IMR-90 (cell line): ENCODE results near the gene CXADR. TPM values are rescaled to one million over a fixed set of nuclear protein-coding genes. Genes with fewer than 3 reads are reported as not detected.

Source experiments
- ATAC-seq: fragments of 200-7000 bp; cut with Tn5 transposase; 2 replicates; pipeline ENCODE4 v1.9.1; 2020; ENCODE audit warnings: low read depth, mild to moderate bottlenecking, moderate library complexity
- BruUV-seq: library from RNA; stranded (reverse); fragments of 400-500 nt; replicated peaks from 2 replicates; lab custom pipeline; 2021; lab: Mats Ljungman, UMichigan
- CTCF ChIA-PET: fragments of 300-600 bp; formaldehyde crosslinking; extraction: SDS; loops from one replicate; lab custom pipeline; 2021; ENCODE audit warnings: antibody characterized with exemption; lab: Yijun Ruan, JAX
- POLR2A ChIA-PET: fragments of 300-600 bp; sonication (Branson Sonifier 250); formaldehyde crosslinking; loops from one replicate; lab custom pipeline; 2022; ENCODE audit warnings: antibody characterized with exemption; ENCODE audit not compliant: unreplicated experiment; lab: Charles Lee
- DNase-seq: peaks from one replicate; pipeline ENCODE4 v3.0.0; 2013
- H2AFZ ChIP-seq: replicated peaks from 2 replicates; pipeline ENCODE3; 2013; ENCODE audit warnings: low read length, mild to moderate bottlenecking; ENCODE audit not compliant: poor library complexity
- H2AK5ac ChIP-seq: 2 replicates; pipeline ENCODE4 v1.6.1; 2013; ENCODE audit warnings: low read depth, low read length, inconsistent platforms
- H2AK9ac ChIP-seq: replicated peaks from 2 replicates; pipeline ENCODE3; 2013; ENCODE audit warnings: mild to moderate bottlenecking, low read depth, low read length, moderate library complexity; ENCODE audit not compliant: poor library complexity
- H2BK120ac ChIP-seq: 2 replicates; pipeline ENCODE4 v1.6.1; 2013; ENCODE audit warnings: low read depth, low read length, inconsistent platforms
- H2BK15ac ChIP-seq: 3 replicates; pipeline ENCODE4 v1.6.1; 2013; ENCODE audit warnings: low read depth, low read length, inconsistent platforms
- H2BK20ac ChIP-seq: 2 replicates; pipeline ENCODE4 v1.6.1; 2013; ENCODE audit warnings: low read depth, mild to moderate bottlenecking, inconsistent platforms, low read length, moderate library complexity
- H2BK5ac ChIP-seq: 2 replicates; pipeline ENCODE4 v1.6.1; 2013; ENCODE audit warnings: mild to moderate bottlenecking, low read depth, low read length, inconsistent platforms; ENCODE audit not compliant: poor library complexity, severe bottlenecking
- H3K14ac ChIP-seq: replicated peaks from 2 replicates; pipeline ENCODE4 v1.6.1; 2013; ENCODE audit warnings: low read depth, low read length, inconsistent platforms
- H3K18ac ChIP-seq: 2 replicates; pipeline ENCODE4 v1.6.1; 2013; ENCODE audit warnings: low read depth, low read length, control low read depth
- H3K23ac ChIP-seq: 2 replicates; pipeline ENCODE4 v1.6.1; 2013; ENCODE audit warnings: low read depth, low read length, inconsistent platforms
- H3K27ac ChIP-seq: 2 replicates; pipeline ENCODE4 v1.5.1; 2013; ENCODE audit warnings: mild to moderate bottlenecking, control low read depth, low read length; ENCODE audit not compliant: insufficient read depth
- H3K27me3 ChIP-seq: 2 replicates; pipeline ENCODE4 v1.6.1; 2013; ENCODE audit warnings: low read length; ENCODE audit not compliant: control insufficient read depth, insufficient read depth
- H3K36me3 ChIP-seq: 2 replicates; pipeline ENCODE4 v1.6.1; 2013; ENCODE audit warnings: low read length, mixed read lengths; ENCODE audit not compliant: control insufficient read depth, insufficient read depth
- H3K4ac ChIP-seq: 2 replicates; pipeline ENCODE4 v1.6.1; 2013; ENCODE audit warnings: low read depth, low read length, inconsistent platforms
- H3K4me1 ChIP-seq: 2 replicates; pipeline ENCODE4 v1.6.1; 2013; ENCODE audit warnings: low read length, mixed read lengths; ENCODE audit not compliant: control insufficient read depth, insufficient read depth
- H3K4me2 ChIP-seq: 2 replicates; pipeline ENCODE4 v1.6.1; 2013; ENCODE audit warnings: low read depth, mild to moderate bottlenecking, control low read depth, low read length, moderate library complexity
- H3K4me3 ChIP-seq: 2 replicates; pipeline ENCODE4 v1.5.1; 2013; ENCODE audit warnings: low read depth, mild to moderate bottlenecking, control low read depth, low read length, moderate library complexity; ENCODE audit not compliant: insufficient read depth
- H3K56ac ChIP-seq: 2 replicates; pipeline ENCODE4 v1.6.1; 2013; ENCODE audit warnings: low read length, inconsistent platforms; ENCODE audit not compliant: insufficient read depth; ENCODE audit errors: extremely low read depth
- H3K79me1 ChIP-seq, 2 experiments: 2 replicates each; pipeline ENCODE4 v1.6.1; 2013; ENCODE audit warnings: low read length in 2 of 2, inconsistent platforms in 1 of 2, low read depth in 1 of 2
- H3K9ac ChIP-seq: 2 replicates; pipeline ENCODE4 v1.6.1; 2013; ENCODE audit warnings: low read depth, low read length, control low read depth
- H3K9me1 ChIP-seq: 2 replicates; pipeline ENCODE4 v1.6.1; 2013; ENCODE audit warnings: low read length, inconsistent platforms; ENCODE audit not compliant: insufficient read depth
- H3K9me3 ChIP-seq: 2 replicates; pipeline ENCODE4 v1.6.1; 2013; ENCODE audit warnings: low read length; ENCODE audit not compliant: control insufficient read depth, insufficient read depth
- H4K20me1 ChIP-seq: 2 replicates; pipeline ENCODE4 v1.6.1; 2013; ENCODE audit warnings: low read length, inconsistent platforms; ENCODE audit not compliant: insufficient read depth
- H4K5ac ChIP-seq: 2 replicates; pipeline ENCODE4 v1.6.1; 2013; ENCODE audit warnings: mild to moderate bottlenecking, low read depth, low read length, control low read depth
- H4K8ac ChIP-seq, 2 experiments: 2 replicates each; pipeline ENCODE4 v1.6.1; 2013; ENCODE audit warnings: low read depth in 2 of 2, low read length in 2 of 2, control low read depth in 1 of 2, inconsistent platforms in 1 of 2
- H4K91ac ChIP-seq: 2 replicates; pipeline ENCODE4 v1.6.1; 2013; ENCODE audit warnings: low read depth, low read length, inconsistent platforms; ENCODE audit not compliant: insufficient read depth
- MAFK ChIP-seq: IDR thresholded peaks from 2 replicates; pipeline ENCODE4 v1.6.1; 2012; ENCODE audit warnings: low read depth, low read length, improper control_type of control experiment
- WGBS, 2 experiments: methylation state at CpG; one replicate each; pipeline versions ENCODE4 v1.1.5 to v1.1.7; 2013; ENCODE audit warnings: missing lambda C conversion rate in 2 of 2; ENCODE audit not compliant: insufficient read length in 1 of 2; ENCODE audit errors: extremely low coverage in 2 of 2; 5-methylcytosine and 5-hydroxymethylcytosine counted together
- dilution Hi-C: fragments of 300-500 bp; cut with HindIII; formaldehyde crosslinking; loops from one replicate; pipeline ENCODE4 v1.14.3; 2018; ENCODE audit warnings: low sequenced_read_pairs; ENCODE audit not compliant: unreplicated experiment
- in situ Hi-C: fragments of 300-500 bp; cut with MboI; formaldehyde crosslinking; loops from 3 replicates; pipeline ENCODE4 v1.14.3; 2019; ENCODE audit warnings: low sequenced_read_pairs, inconsistent platforms, mixed read lengths
- intact Hi-C: fragments of 100-400 bp; cut with micrococcal nuclease; formaldehyde crosslinking; loops from 2 replicates; pipeline ENCODE4 v1.10.0; 2022
- polyA plus RNA-seq, 3 experiments: library from polyadenylated mRNA; depleted of rRNA; stranded (reverse); fragments of >200 nt; gene quantifications; 2 replicates each; pipeline ENCODE4 v1.2.3, GENCODE V29; 2012; ENCODE audit warnings: low replicate concordance in 1 of 3
- total RNA-seq: library from RNA; depleted of rRNA; stranded (reverse); fragments of >200 nt; gene quantifications from 2 replicates; pipeline ENCODE4 v1.2.3, GENCODE V29; 2012
- TF ChIP-seq, protein P1 (sequence below): conservative IDR thresholded peaks from 2 replicates; pipeline ENCODE4 v1.5.1; 2012; ENCODE audit warnings: mild to moderate bottlenecking, low read depth, low read length, improper control_type of control experiment

CXADR gene
- total and polyA plus RNA-seq, 2 of the 4 experiments (the other 2 are of a cell fraction): 0.21 to 1.1 TPM

DNA sequence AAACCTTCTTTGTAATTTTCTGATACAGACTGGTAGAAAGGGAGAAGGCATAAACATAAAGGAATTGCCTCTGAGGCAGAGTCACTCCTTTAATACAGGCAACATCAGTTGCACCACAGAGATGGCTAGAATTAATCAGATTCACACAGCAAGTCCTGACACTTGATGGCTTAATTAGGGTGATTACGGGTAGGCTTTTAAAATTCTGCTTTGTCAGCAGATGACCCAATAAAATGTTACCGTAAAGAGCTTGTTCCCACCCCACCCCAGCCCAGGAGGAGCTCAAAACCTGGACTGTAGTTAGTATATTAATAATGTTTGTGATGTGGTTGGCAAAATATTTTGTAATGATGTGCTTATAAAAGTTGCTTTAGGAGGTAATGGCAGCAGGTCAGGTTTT is 109.2 kb downstream of the CXADR start:
- Histone ChIP-seq H3K9me3 (no peaks in the 10 kb centered on the region), H3K9me1 (no peaks in the 10 kb centered on the region; the same call in 1 of the 2 replicates), H3K14ac (no peak overlapping the region), H4K91ac (no peak overlapping the region), H3K9ac (no peak overlapping the region), H3K4ac (no peak overlapping the region), H3K18ac (no peak overlapping the region), H3K4me1 (no peaks in the 10 kb centered on the region), H4K20me1 (no peaks in the 10 kb centered on the region), H2BK120ac (no peak overlapping the region), H2BK5ac (no peak overlapping the region), H3K79me1 (no peaks in the 10 kb centered on the region; a peak in 1 of 4 replicates), H4K8ac (no peak overlapping the region), H2AK5ac (no peak overlapping the region), H2AFZ (no peak overlapping the region), H3K56ac (no peak overlapping the region), H2BK20ac (no peak overlapping the region), H2AK9ac (no peak overlapping the region), H4K5ac (no peak overlapping the region), H2BK15ac (no peak overlapping the region), H3K23ac (no peak overlapping the region), H3K4me2 (no peak overlapping the region), H3K36me3 (no peaks in the 10 kb centered on the region), H3K27me3 (peaks cover 3% of the 10 kb centered on the region; the same call in 1 of the 2 replicates), H3K4me3 (no peak overlapping the region), H3K27ac (no peak overlapping the region)
- dilution Hi-C loops: no loop called here
- intact Hi-C loops: no loop called here
- DNase-seq (no peak), ATAC-seq (no peak)
- no CpG with 5 or more reads among the region's 2 CpGs for WGBS, 2 experiments
- BruUV-seq: no TSS peak
- in situ Hi-C loops: no loop called here
- CTCF ChIA-PET: interaction anchor here (1.2 kb wide), 1 partner anchor 9 kb away, joined by 4 read pairs; no protein-coding TSS in a partner anchor
- POLR2A ChIA-PET: no interaction called here
- TF ChIP-seq, protein P1, sequence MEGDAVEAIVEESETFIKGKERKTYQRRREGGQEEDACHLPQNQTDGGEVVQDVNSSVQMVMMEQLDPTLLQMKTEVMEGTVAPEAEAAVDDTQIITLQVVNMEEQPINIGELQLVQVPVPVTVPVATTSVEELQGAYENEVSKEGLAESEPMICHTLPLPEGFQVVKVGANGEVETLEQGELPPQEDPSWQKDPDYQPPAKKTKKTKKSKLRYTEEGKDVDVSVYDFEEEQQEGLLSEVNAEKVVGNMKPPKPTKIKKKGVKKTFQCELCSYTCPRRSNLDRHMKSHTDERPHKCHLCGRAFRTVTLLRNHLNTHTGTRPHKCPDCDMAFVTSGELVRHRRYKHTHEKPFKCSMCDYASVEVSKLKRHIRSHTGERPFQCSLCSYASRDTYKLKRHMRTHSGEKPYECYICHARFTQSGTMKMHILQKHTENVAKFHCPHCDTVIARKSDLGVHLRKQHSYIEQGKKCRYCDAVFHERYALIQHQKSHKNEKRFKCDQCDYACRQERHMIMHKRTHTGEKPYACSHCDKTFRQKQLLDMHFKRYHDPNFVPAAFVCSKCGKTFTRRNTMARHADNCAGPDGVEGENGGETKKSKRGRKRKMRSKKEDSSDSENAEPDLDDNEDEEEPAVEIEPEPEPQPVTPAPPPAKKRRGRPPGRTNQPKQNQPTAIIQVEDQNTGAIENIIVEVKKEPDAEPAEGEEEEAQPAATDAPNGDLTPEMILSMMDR: no peak
- peak; percentile 77 for TF ChIP-seq MAFK
